Caco-2 (cell line): ENCODE results near the gene FAM124A. TPM values are rescaled to one million over a fixed set of nuclear protein-coding genes. Genes with fewer than 3 reads are reported as not detected.

Experiments
- Bru-seq: library from RNA; stranded (reverse); fragments of 400-500 nt; gene quantifications from one replicate; lab custom pipeline; 2021; lab: Mats Ljungman, UMichigan
- BruChase-seq, 2 experiments: library from RNA; stranded (reverse); fragments of 400-500 nt; gene quantifications; one replicate each; lab custom pipeline; 2021; lab: Mats Ljungman, UMichigan
- BruUV-seq: library from RNA; stranded (reverse); fragments of 400-500 nt; replicated peaks from 2 replicates; lab custom pipeline; 2021; lab: Mats Ljungman, UMichigan
- CTCF ChIA-PET: fragments of 300-600 bp; sonication (Branson Sonifier 250); formaldehyde crosslinking; loops from one replicate; lab custom pipeline; 2022; ENCODE audit warnings: antibody characterized with exemption; lab: Charles Lee
- POLR2A ChIA-PET: fragments of 300-600 bp; sonication (Branson Sonifier 250); formaldehyde crosslinking; loops from one replicate; lab custom pipeline; 2022; ENCODE audit warnings: antibody characterized with exemption; lab: Charles Lee
- DNase-seq, 2 experiments: peaks; one replicate each; pipeline versions ENCODE4 v3.0.0 to v3.0.0-alpha.2; 2020 to 2022
- H3K27me3 ChIP-seq: replicated peaks from 2 replicates; pipeline ENCODE4 v1.6.0; 2011; ENCODE audit warnings: low read length; ENCODE audit not compliant: control insufficient read depth, insufficient read depth
- H3K36me3 ChIP-seq: 2 replicates; pipeline ENCODE4 v1.5.1; 2011; ENCODE audit warnings: low read length; ENCODE audit not compliant: control insufficient read depth, insufficient read depth
- H3K4me1 ChIP-seq: fragments of 250-450 bp; sonication (Bioruptor Pico); 2 replicates; pipeline ENCODE4 v1.5.1; 2020; ENCODE audit warnings: mild to moderate bottlenecking
- H3K4me3 ChIP-seq: 2 replicates; pipeline ENCODE4 v1.5.1; 2011; ENCODE audit warnings: low read depth, mild to moderate bottlenecking, control low read depth, low read length
- H3K9me3 ChIP-seq: fragments of 250-450 bp; sonication (Bioruptor Pico); 2 replicates; pipeline ENCODE4 v1.5.1; 2020; ENCODE audit warnings: mild to moderate bottlenecking, moderate library complexity
- H3K27ac Mint-ChIP-seq: one replicate; pipeline ENCODE4 v1.8.0; 2022; ENCODE audit warnings: mixed read lengths; ENCODE audit not compliant: unreplicated experiment
- H3K27me3 Mint-ChIP-seq: one replicate; pipeline ENCODE4 v1.8.0; 2022; ENCODE audit warnings: mixed read lengths; ENCODE audit not compliant: insufficient read depth, unreplicated experiment
- H3K36me3 Mint-ChIP-seq: one replicate; pipeline ENCODE4 v1.8.0; 2022; ENCODE audit warnings: mild to moderate bottlenecking, mixed read lengths; ENCODE audit not compliant: insufficient read depth, unreplicated experiment
- H3K4me1 Mint-ChIP-seq: one replicate; pipeline ENCODE4 v1.8.0; 2022; ENCODE audit warnings: low read depth, mixed read lengths; ENCODE audit not compliant: unreplicated experiment
- H3K4me3 Mint-ChIP-seq: one replicate; pipeline ENCODE4 v1.8.0; 2022; ENCODE audit warnings: mild to moderate bottlenecking, moderate library complexity, mixed read lengths; ENCODE audit not compliant: unreplicated experiment
- H3K9me3 Mint-ChIP-seq: one replicate; pipeline ENCODE4 v1.8.0; 2022; ENCODE audit warnings: mixed read lengths; ENCODE audit not compliant: unreplicated experiment
- intact Hi-C: fragments of 100-400 bp; cut with micrococcal nuclease; formaldehyde crosslinking; loops from one replicate; pipeline ENCODE4 v1.10.0; 2022; ENCODE audit not compliant: unreplicated experiment
- long read RNA-seq: library from polyadenylated mRNA; stranded (forward); transcript quantifications from one replicate; pipeline ENCODE4 v2.0.0, GENCODE V29; 2022
- total RNA-seq: library from RNA; stranded (reverse); gene quantifications from 2 replicates; pipeline ENCODE4 v1.2.3, GENCODE V29; 2022
- TF ChIP-seq, protein P1 (sequence below), 2 experiments: fragments of 200-600 bp in 1 of 2; IDR thresholded peaks; 1 replicate in 1 of 2; 2 replicates in 1 of 2; pipeline versions ENCODE4 v1.5.1 to v1.8.0; 2011 to 2022; ENCODE audit warnings: antibody characterized with exemption in 1 of 2, control low read depth in 1 of 2, inconsistent platforms in 1 of 2, low read depth in 1 of 2, low read length in 1 of 2, mild to moderate bottlenecking in 1 of 2, moderate library complexity in 1 of 2; ENCODE audit not compliant: insufficient read depth in 1 of 2, severe bottlenecking in 1 of 2, unreplicated experiment in 1 of 2

FAM124A gene, protein sequence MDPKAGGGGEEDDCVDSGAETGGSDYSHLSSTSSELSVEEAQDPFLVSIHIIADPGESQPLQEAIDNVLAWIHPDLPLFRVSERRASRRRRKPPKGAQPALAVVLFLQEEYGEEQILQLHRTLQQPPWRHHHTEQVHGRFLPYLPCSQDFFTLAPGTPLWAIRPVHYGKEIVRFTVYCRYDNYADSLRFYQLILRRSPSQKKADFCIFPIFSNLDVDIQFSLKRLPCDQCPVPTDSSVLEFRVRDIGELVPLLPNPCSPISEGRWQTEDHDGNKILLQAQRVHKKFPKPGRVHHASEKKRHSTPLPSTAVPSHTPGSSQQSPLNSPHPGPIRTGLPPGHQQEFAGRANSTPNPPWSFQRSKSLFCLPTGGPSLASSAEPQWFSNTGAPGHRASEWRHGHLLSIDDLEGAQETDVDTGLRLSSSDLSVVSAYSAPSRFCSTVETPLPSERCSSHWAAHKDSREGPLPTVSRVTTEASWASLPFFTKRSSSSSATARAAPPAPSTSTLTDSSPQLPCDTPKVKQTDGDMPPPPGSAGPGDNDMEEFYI
- total RNA-seq = 0.46 and 0.52 TPM in 2 replicates
- percentile 31 among the genes with signal in this experiment for Bru-seq, nascent RNA
- BruChase-seq, experiment 1, labeled RNA remaining after a 2-hour chase = percentile 27 among the genes with signal in this experiment
- BruChase-seq, experiment 2, labeled RNA remaining after a 6-hour chase = percentile 15 among the genes with signal in this experiment
- long read RNA-seq, partial matches to known transcripts = 0 of 1 reads
- long read RNA-seq, other reads (novel, unspliced or antisense) = 1 of 1 reads

DNA sequence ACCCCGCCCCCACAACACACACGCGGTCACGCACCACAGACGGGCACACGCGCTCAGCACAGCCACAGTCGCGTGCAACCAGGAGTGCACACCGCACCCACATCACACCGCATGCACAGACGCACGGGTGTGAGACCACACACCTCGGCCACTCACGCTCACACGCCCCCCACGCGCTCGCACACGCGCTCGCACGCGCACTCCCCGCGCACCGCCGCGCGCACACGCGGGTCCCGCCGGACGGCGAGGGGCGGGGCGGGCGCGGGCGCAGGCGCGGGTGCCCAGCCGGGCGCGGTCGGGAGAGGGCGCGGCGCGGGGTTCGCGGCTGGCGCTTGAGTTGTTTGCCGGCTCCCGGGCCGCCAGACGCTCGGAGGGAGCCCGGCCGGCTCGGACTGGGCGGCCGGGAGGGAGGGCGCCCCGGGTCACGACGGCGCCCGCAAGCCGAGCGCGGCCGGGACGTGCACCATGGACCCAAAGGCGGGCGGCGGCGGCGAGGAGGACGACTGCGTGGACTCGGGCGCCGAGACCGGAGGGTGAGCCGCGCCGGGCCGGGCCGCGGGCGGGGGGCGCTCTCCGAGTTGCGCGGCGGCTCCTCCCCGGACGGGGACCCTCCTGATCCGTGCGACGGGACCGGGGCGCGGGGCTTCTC lies at the start of gene FAM124A:
Gene FAM124A, plus strand, starts transcription at position 362 of the 649 bp plus-strand sequence. Its CDS starts 104 bp downstream, at position 466.
- POLR2A ChIA-PET = no interaction called here
- no peaks in the 10 kb centered on the region for H3K9me3 ChIP-seq
- peaks cover 26% of the 10 kb centered on the region for H3K27me3 Mint-ChIP-seq
- H3K27ac Mint-ChIP-seq = no peak within 1 kb of the TSS
- intact Hi-C loops = loop anchor here (1.0 to 5.0 kb wide), 3 partner anchors 65 to 97 kb away; no protein-coding TSS in a partner anchor
- CTCF ChIA-PET = interaction anchor here (1.3 to 1.8 kb wide), 2 partner anchors 64 to 96 kb away, joined by 5 to 10 read pairs; no protein-coding TSS in a partner anchor
- peaks cover 4% of the 10 kb centered on the region for H3K27me3 ChIP-seq
- H3K36me3 ChIP-seq = no peaks in the 10 kb centered on the region
- peak within 1 kb of the TSS; percentile 67 for H3K4me3 Mint-ChIP-seq
- peaks cover 5% of the 10 kb centered on the region; the same call in 1 of the 2 replicates for H3K4me1 ChIP-seq
- H3K4me3 ChIP-seq = peak within 1 kb of the TSS; percentile 50
- no peaks in the 10 kb centered on the region for H3K9me3 Mint-ChIP-seq
- no peaks in the 10 kb centered on the region for H3K4me1 Mint-ChIP-seq
- DNase-seq = peak in 1 of 2 experiments; percentile 76
- no peaks in the 10 kb centered on the region for H3K36me3 Mint-ChIP-seq
- BruUV-seq = no TSS peak
- TF ChIP-seq, protein P1, sequence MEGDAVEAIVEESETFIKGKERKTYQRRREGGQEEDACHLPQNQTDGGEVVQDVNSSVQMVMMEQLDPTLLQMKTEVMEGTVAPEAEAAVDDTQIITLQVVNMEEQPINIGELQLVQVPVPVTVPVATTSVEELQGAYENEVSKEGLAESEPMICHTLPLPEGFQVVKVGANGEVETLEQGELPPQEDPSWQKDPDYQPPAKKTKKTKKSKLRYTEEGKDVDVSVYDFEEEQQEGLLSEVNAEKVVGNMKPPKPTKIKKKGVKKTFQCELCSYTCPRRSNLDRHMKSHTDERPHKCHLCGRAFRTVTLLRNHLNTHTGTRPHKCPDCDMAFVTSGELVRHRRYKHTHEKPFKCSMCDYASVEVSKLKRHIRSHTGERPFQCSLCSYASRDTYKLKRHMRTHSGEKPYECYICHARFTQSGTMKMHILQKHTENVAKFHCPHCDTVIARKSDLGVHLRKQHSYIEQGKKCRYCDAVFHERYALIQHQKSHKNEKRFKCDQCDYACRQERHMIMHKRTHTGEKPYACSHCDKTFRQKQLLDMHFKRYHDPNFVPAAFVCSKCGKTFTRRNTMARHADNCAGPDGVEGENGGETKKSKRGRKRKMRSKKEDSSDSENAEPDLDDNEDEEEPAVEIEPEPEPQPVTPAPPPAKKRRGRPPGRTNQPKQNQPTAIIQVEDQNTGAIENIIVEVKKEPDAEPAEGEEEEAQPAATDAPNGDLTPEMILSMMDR (IDR thresholded peaks at IDR 0.05; ENCODE audit: insufficient read depth in 1 of 2, low read depth in 1 of 2, low read length in 1 of 2, severe bottlenecking in 1 of 2, unreplicated experiment in 1 of 2) = peak in 1 of 2 experiments; percentile 10

- no peak overlapping the region for H3K27ac Mint-ChIP-seq
- no peaks in the 10 kb centered on the region for H3K36me3 Mint-ChIP-seq
- Histone ChIP-seq H3K36me3 (no peaks in the 10 kb centered on the region), H3K9me3 (peaks cover 7% of the 10 kb centered on the region; the same call in 1 of the 2 replicates), H3K4me3 (no peak overlapping the region), H3K27me3 (peaks cover 1% of the 10 kb centered on the region; the same call in 1 of the 2 replicates), H3K4me1 (no peaks in the 10 kb centered on the region)
- BruUV-seq = no TSS peak
- TF ChIP-seq, protein P1 (IDR thresholded peaks at IDR 0.05; ENCODE audit: insufficient read depth in 1 of 2, low read depth in 1 of 2, low read length in 1 of 2, severe bottlenecking in 1 of 2, unreplicated experiment in 1 of 2) = no peak
- peaks cover 5% of the 10 kb centered on the region for H3K27me3 Mint-ChIP-seq
- POLR2A ChIA-PET = no interaction called here
- CTCF ChIA-PET = no interaction called here
- intact Hi-C loops = no loop called here
- H3K9me3 Mint-ChIP-seq = no peaks in the 10 kb centered on the region
- no peak for DNase-seq
- no peak overlapping the region for H3K4me3 Mint-ChIP-seq
- no peaks in the 10 kb centered on the region for H3K4me1 Mint-ChIP-seq
Measured at GRCh38 chr13:51175021-51175420, 47.2 kb upstream of the FAM124A start.
